ENCODE data around the gene SPATA6L.

SPATA6L gene

GRCh38 chr9:4677392-4677791 lies 11.1 kb upstream of the SPATA6L start:
- Histone ChIP-seq H3K4me1 (ENCODE audit: insufficient read depth, low read length, severe bottlenecking) (peaks cover 22% of the 10 kb centered on the region), H2AFZ (ENCODE audit: low read length) (no peak overlapping the region), H3K9me3 (ENCODE audit: low read length) (no peaks in the 10 kb centered on the region), H3K4me2 (ENCODE audit: low read length) (no peak overlapping the region), H4K20me1 (ENCODE audit: insufficient read depth, low read length) (no peaks in the 10 kb centered on the region), H3K9ac (ENCODE audit: low read length) (no peak overlapping the region), H3K9me2 (ENCODE audit: low read depth, low read length) (no peaks in the 10 kb centered on the region), H3F3A (ENCODE audit: insufficient read depth, low read length) (no peaks in the 10 kb centered on the region), H3K36me3 (ENCODE audit: insufficient read depth, low read length) (no peaks in the 10 kb centered on the region), H3K27me3 (ENCODE audit: insufficient read depth, low read length) (no peaks in the 10 kb centered on the region), H3K79me2 (ENCODE audit: insufficient read depth, low read length) (peaks cover 22% of the 10 kb centered on the region), H3K27ac (ENCODE audit: low read depth, low read length, poor library complexity, severe bottlenecking) (no peak overlapping the region), H3K4me3 (ENCODE audit: low read depth, low read length, poor library complexity, severe bottlenecking) (no peak overlapping the region)
- TF ChIP-seq, protein P1, sequence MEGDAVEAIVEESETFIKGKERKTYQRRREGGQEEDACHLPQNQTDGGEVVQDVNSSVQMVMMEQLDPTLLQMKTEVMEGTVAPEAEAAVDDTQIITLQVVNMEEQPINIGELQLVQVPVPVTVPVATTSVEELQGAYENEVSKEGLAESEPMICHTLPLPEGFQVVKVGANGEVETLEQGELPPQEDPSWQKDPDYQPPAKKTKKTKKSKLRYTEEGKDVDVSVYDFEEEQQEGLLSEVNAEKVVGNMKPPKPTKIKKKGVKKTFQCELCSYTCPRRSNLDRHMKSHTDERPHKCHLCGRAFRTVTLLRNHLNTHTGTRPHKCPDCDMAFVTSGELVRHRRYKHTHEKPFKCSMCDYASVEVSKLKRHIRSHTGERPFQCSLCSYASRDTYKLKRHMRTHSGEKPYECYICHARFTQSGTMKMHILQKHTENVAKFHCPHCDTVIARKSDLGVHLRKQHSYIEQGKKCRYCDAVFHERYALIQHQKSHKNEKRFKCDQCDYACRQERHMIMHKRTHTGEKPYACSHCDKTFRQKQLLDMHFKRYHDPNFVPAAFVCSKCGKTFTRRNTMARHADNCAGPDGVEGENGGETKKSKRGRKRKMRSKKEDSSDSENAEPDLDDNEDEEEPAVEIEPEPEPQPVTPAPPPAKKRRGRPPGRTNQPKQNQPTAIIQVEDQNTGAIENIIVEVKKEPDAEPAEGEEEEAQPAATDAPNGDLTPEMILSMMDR (IDR thresholded peaks at IDR 0.05; ENCODE audit: low read length) = no peak
- no peak for TF ChIP-seq EZH2 (IDR thresholded peaks at IDR 0.05; ENCODE audit: borderline replicate concordance, low read length)

DNA sequence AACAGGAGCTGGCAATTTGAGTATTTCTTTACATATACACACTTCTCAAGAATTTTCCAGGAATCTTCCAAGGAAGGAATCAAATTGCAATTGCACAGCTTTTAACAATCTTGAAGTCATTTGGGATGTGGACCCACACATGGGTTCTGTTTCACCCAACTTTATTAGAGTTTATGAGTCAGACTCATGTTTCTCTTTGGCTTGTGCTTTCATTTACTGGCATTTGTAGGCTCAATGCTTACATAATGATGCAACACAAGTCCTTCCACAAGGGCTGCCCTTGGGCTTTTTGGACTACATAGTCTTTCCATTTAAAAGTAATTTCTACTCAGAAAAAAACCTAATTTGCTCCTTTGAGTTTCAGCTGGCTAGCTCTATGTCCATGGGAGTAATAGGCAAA lies 8.5 kb upstream of the SPATA6L start:
- TF ChIP-seq, protein P1 (IDR thresholded peaks at IDR 0.05; ENCODE audit: low read length) = no peak
- no peak for TF ChIP-seq EZH2 (IDR thresholded peaks at IDR 0.05; ENCODE audit: borderline replicate concordance, low read length)
- Histone ChIP-seq H3K4me1 (ENCODE audit: insufficient read depth, low read length, severe bottlenecking) (peaks cover 8% of the 10 kb centered on the region), H3K27me3 (ENCODE audit: insufficient read depth, low read length) (no peaks in the 10 kb centered on the region), H3K79me2 (ENCODE audit: insufficient read depth, low read length) (peaks cover under 1% of the 10 kb centered on the region; the same call in 1 of the 2 replicates), H3K9me3 (ENCODE audit: low read length) (no peaks in the 10 kb centered on the region), H3K27ac (ENCODE audit: low read depth, low read length, poor library complexity, severe bottlenecking) (no peak overlapping the region), H3F3A (ENCODE audit: insufficient read depth, low read length) (no peaks in the 10 kb centered on the region), H3K4me2 (ENCODE audit: low read length) (no peak overlapping the region), H3K4me3 (ENCODE audit: low read depth, low read length, poor library complexity, severe bottlenecking) (no peak overlapping the region), H3K9ac (ENCODE audit: low read length) (no peak overlapping the region), H3K36me3 (ENCODE audit: insufficient read depth, low read length) (no peaks in the 10 kb centered on the region), H4K20me1 (ENCODE audit: insufficient read depth, low read length) (no peaks in the 10 kb centered on the region), H2AFZ (ENCODE audit: low read length) (no peak overlapping the region), H3K9me2 (ENCODE audit: low read depth, low read length) (no peaks in the 10 kb centered on the region)

DNA sequence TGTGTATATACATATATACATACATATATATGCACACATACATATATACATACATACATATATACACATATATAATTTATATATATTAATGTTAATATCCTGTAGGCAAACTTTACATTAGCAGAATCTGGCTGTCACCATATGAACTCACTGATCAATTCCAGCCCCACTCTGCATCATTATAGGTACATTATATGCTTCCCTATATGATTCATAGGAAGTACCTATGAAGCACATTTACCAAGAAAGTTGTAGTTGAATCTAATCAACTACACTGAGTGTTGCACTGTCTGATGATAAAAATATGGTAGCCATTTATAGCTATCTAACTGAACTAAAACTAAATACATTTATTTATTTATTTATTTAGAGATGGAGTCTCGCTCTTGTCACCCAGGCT lies 5.5 kb upstream of the SPATA6L start:
- Histone ChIP-seq H3K36me3 (ENCODE audit: insufficient read depth, low read length) (no peaks in the 10 kb centered on the region), H2AFZ (ENCODE audit: low read length) (no peak overlapping the region), H3K4me2 (ENCODE audit: low read length) (no peak overlapping the region), H3K9ac (ENCODE audit: low read length) (no peak overlapping the region), H3K4me3 (ENCODE audit: low read depth, low read length, poor library complexity, severe bottlenecking) (no peak overlapping the region), H3K27ac (ENCODE audit: low read depth, low read length, poor library complexity, severe bottlenecking) (no peak overlapping the region), H3K4me1 (ENCODE audit: insufficient read depth, low read length, severe bottlenecking) (peaks cover under 1% of the 10 kb centered on the region), H3K9me2 (ENCODE audit: low read depth, low read length) (no peaks in the 10 kb centered on the region), H4K20me1 (ENCODE audit: insufficient read depth, low read length) (no peaks in the 10 kb centered on the region), H3K27me3 (ENCODE audit: insufficient read depth, low read length) (no peaks in the 10 kb centered on the region), H3F3A (ENCODE audit: insufficient read depth, low read length) (no peaks in the 10 kb centered on the region), H3K79me2 (ENCODE audit: insufficient read depth, low read length) (no peaks in the 10 kb centered on the region), H3K9me3 (ENCODE audit: low read length) (no peaks in the 10 kb centered on the region)
- TF ChIP-seq EZH2 (IDR thresholded peaks at IDR 0.05; ENCODE audit: borderline replicate concordance, low read length) = no peak
- TF ChIP-seq, protein P1 (IDR thresholded peaks at IDR 0.05; ENCODE audit: low read length) = no peak
